Stimulated activated CD4-positive, alpha-beta T cell treated with anti-CD3 and anti-CD28 coated beads, Interleukin-4, amount 100 ng/mL, for 48 hours (primary cell): ENCODE data around the gene SART3.
"Not testable (repeated sequence)": the region's sequence is repeated elsewhere in the genome, so short reads cannot be mapped to it uniquely, and the experiment has no call there.

Source experiments
- DNase-seq, 2 donors: peaks; one replicate each; pipeline ENCODE4 v3.0.0-alpha.2; 2020; ENCODE audit warnings: low read depth in 2 of 2

The SART3 gene

GRCh38 chr12:108597559-108598471 lies 36.8 kb upstream of the SART3 start, which contains the start of gene TMEM119:
TSS of gene TMEM119 (minus strand) at chr12:108598084. CDS start at chr12:108592383, 5,701 bp downstream.
- no peak for DNase-seq

GRCh38 chr12:108596854-108597558 lies 36.0 kb upstream of the SART3 start:
- no peak for DNase-seq

- no peak for DNase-seq
These were observed 35.0 kb upstream of the SART3 start for GRCh38 chr12:108595711-108596647.

GRCh38 chr12:108594960-108595710 lies 34.2 kb upstream of the SART3 start:
- DNase-seq: no peak

GRCh38 chr12:108594323-108594903 lies 33.4 kb upstream of the SART3 start:
- DNase-seq: no peak

GRCh38 chr12:108592033-108592909 lies 31.3 kb upstream of the SART3 start:
- no peak for DNase-seq

GRCh38 chr12:108591267-108591980 lies 30.5 kb upstream of the SART3 start:
- DNase-seq: no peak

- not testable (repeated sequence) for DNase-seq
These were observed 29.5 kb upstream of the SART3 start for GRCh38 chr12:108590463-108590862.

GRCh38 chr12:108589840-108590229 lies 28.9 kb upstream of the SART3 start:
- no peak for DNase-seq

- no peak for DNase-seq
These were observed 28.3 kb upstream of the SART3 start for GRCh38 chr12:108589028-108589839.

- DNase-seq: no peak
These were observed 26.9 kb upstream of the SART3 start for GRCh38 chr12:108587826-108588225.

GRCh38 chr12:108586306-108586705 lies 25.3 kb upstream of the SART3 start:
- no peak for DNase-seq

GRCh38 chr12:108585864-108586263 lies 24.9 kb upstream of the SART3 start:
- DNase-seq: no peak

GRCh38 chr12:108584456-108585065 lies 23.6 kb upstream of the SART3 start:
- no peak for DNase-seq

GRCh38 chr12:108583991-108584390 lies 23.0 kb upstream of the SART3 start:
- no peak for DNase-seq

GRCh38 chr12:108582978-108583770 lies 22.2 kb upstream of the SART3 start:
- no peak for DNase-seq

GRCh38 chr12:108582509-108582908 lies 21.5 kb upstream of the SART3 start:
- no peak for DNase-seq
